GM18868 (cell line): ENCODE results near the gene C11orf16.
"Not testable (repeated sequence)": the region's sequence is repeated elsewhere in the genome, so short reads cannot be mapped to it uniquely, and the experiment has no call there.

ENCODE experiments used
- ATAC-seq: cut with Tn5 transposase; IDR thresholded peaks from one replicate; pipeline ENCODE4 v1.9.1; 2021; ENCODE audit warnings: mild to moderate bottlenecking, moderate library complexity; ENCODE audit not compliant: unreplicated experiment

Gene C11orf16, protein sequence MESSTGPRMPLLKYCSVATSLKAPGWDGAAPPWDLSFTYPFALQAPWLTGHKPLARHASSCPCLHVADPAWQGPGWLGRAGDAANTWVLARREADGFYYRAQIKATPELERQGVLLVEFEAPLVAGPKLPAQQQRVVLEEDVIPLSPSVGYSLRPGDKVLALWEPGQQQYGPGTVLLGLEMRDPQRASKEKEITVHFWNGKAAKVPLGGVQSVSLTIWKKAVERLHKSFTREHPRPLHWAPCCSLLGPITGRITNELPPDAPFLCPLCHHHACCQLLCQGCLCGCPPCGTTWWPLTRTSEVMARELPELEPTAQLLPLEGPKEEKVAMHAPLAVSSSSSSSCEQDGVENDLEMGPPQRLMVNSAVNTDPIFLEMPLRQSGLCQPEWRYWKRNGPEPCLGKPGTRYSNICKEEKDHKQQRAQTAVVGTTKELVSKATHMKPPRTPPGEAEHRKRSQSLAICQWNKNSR

DNA sequence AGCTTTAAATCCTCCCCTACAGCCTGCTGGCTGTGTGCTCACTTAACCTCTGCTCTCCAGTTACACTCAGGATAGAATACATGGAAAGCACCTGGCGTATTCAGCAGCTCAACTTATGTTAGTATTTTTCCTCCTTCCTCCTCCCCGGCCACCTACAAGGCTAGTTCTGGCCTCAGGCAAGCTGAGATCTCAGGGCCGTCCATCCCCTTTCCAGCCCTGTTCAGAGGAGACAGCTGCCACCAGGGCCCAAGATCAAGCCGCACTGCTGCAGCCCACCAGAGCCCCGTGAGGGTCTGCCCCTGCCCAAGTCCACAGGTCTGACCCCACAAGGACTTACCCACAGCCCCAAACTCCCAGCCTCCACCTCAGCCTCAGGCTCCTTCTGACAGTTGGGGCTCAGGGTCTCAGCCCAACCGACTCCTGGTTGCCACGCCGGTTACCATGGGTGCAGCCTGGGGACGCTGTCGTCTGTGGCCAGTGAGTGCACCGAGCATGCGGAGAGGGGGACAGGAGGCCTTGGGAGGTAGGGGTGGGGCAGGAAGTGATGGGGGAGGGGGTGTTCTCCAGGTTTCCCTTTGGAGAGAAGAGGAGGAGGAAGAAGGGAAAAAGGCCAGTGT is at the start of gene C11orf16:
TSS of gene C11orf16 (minus strand) at position 384 of the 617 bp plus-strand sequence. CDS start 639 bp downstream, outside the sequence.
- ATAC-seq, result no peak

DNA sequence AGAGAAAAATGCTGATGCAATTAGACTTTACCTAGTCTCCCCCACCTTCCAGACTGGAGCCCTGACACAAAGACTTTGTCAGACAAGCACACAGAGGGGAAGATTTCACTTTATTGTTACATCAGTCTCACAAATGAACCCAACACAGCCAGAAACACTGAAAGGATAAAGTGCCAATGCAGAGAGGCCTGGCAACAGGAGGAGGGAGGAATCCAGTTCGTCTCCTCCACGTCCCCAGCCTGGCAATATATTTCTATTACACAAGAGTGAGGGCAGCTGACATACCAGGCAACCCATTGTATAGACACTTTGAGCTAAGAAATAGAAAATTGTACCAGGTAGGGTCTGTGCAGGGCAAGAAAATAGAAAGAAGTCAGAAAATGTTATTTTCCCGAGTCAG is 47.7 kb upstream of the C11orf16 start:
- ATAC-seq, result no peak

DNA sequence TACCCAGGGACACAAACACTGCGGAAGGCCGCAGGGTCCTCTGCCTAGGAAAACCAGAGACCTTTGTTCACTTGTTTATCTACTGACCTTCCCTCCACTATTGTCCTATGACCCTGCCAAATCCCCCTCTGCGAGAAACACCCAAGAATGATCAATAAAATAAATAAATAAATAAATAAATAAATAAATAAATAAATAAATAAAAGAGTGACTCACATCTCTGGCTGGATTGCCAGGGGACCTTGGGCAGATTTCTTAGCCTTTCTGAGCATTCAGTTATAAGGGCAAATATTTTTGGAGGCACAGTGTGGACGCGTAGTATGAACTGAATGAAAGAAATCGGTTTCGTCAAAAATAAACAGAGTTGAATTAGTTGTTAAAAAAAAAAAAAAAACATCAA is 46.6 kb upstream of the C11orf16 start:
- not testable (repeated sequence) for ATAC-seq

DNA sequence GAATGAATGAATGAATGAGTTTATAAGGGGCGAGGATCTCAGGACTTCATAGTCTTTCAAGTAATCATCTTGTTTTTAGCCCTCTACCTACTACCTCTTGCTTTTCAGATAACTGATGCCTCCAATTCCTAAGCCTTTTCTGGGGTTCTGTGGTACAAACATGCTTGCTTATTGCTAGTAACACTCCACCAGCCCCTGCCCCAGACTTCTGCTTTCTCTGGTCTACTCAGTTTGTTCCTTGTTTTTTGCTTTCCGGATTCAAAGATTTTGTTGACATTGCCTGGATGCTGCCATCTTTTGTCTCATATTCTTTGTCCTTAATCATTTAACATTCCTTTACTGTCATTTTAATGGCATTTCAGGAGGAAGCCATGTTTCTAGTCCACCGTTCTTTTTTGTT is 40.4 kb upstream of the C11orf16 start:
- ATAC-seq, result no peak

DNA sequence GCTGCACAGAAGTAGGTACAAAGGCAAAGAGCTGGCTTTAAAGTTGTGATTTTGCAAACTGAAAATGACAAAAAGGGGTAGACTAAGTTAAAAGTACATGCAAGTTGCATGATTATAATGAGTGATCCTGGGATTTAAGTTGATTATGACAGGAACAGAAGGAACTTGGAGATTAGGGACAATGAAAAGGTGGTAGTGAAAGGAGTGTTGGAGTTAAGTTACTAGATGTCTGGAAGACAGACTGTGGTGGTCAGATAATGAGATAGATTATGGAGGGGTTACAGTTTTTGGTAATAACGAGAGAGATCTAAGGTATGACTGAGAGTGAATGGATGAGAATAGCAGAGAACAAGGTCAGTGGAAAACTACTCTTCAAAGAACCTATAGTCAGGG is 39.2 kb upstream of the C11orf16 start:
- ATAC-seq, result no peak

DNA sequence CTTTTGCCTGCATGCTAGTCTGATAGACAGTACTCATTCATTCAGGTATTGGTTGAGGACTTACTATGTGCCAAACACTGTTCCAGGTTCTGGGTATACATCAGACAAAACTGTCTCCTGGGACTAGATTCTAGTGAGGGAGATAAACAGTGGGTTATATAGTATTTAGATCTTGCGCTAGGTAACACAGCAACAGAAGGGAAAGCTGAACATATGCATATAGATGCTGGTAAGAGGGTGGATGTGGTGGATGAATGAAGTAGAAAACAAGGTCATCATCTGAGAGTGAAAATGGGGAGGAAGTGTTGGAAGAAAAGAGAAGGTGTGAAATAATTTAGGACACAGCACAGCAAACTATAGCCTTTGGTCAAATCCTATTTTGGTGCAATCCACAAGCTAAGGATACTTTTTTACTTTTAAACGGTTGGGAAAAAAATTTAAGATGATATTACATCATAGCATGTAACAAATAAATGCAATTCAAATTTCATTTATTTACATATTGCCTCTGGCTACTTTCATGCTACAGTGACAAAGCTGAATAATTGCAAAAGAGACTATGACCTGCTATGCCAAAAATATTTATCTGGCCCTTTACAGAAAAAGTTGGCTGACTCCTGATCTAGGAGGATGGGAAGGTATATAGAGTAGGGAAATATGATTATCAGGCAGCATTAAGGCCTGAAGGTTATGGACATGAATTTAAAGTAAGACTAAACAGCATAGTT is 38.6 kb upstream of the C11orf16 start:
- ATAC-seq, result no peak

DNA sequence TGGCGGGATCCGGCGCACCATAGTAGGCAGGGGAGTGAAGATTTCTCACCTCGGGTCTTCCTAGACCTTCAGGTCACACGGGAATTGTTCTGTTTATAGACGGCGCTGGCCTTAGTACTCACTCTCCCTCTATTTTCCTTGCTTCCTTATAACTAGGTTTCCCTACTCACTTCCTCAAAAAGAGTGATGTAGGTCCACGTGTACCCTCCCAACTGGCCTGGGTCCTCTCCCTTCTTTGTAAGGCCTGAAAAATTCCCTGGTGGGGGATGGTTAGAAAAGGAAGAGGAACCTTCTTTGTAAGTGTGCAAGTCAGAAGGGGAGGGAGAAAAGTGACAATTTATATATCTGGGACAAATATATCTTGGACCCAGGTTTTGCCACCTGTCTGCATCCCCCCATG is 34.4 kb upstream of the C11orf16 start:
- ATAC-seq, result no peak

DNA sequence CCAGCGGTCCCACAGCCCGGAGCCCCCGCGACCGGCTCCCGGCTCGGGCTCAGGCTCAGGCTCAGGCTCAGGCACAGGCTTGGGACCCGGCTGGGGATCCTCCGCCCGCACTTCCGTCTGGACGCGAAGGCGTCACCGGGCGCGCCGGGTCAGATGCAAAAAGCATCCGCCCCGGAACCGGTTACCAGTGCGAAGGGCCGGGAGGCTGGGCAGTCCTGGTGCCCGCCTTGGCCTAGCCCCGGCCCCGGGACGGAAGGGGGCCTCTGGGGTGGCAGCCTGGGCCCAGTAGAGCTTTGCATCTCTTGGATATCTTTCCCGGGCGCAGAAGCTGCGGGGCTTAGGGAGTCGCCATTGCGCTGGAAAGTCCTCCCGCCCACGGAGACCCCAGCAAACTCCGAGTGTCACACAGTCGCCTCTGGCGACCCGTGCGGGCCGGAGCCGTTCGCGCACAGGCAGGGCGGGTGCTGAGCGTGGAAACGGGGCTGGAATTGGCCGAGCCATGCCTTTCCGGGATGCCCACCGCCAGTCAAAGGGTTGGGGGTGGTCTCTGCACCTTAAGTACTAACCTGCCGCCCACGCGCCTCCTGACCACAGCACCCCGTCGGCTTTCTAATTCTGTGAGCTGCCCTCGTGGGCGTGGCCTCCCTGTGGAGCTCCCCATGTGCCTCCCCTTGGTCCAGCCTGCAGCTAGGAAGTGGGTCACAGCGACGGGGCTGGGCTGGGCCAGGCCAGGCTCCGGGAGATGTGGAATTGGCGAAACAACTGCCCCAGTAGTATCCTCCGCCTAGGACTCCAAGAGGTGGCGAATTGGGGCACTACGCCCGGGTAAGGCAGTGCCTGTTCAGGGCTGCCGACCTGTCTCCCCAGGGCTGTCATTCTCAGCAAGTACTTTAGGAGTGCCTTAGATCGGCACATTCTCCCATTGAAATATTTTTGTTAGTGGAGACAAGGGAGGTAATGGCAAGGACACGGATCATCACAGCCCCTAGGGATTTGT is 31.9 kb upstream of the C11orf16 start, which contains the start of gene TMEM9B:
TSS of gene TMEM9B (minus strand) at position 119 of the 997 bp plus-strand sequence. CDS start 129 bp downstream, outside the sequence.
- ATAC-seq, result peak; percentile 82

DNA sequence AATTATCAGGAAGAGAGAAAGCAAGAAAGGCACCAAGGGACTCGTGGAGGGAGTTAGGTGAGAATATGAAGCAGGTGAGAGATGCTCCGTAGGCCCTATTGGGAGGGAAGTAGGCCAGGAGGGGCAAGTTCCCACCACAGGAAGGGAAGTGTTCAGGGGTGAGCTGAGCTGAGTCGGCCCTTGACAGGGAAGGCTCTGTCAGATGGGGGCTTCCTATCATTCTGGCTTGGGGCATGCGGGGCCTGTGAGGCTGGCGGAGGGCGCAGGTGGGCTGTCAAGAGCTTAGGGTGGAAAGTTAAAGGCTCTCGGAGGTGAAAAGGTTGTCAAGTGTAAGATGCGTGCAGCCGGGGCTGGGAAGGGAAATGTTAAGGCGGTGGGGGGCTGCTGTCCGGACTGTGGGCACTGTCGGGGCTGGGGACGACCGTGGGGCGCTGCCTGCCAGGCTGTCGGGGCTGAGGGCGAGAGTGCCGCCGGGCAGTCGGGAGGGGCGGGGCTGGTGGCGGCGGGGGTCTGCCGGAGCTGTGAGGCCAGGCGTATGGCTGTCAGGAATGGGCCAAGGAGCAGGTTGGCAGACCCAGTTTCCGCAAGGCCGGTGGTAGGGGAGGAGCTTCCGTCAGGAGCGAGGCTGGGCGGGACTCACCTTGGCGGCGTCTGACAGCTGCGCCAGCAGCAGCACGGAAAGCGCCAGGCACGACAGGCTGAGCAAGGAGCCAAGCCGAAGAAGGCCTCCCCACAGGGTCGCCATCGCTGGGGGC is 31.0 kb upstream of the C11orf16 start:
- ATAC-seq, result peak; percentile 64

DNA sequence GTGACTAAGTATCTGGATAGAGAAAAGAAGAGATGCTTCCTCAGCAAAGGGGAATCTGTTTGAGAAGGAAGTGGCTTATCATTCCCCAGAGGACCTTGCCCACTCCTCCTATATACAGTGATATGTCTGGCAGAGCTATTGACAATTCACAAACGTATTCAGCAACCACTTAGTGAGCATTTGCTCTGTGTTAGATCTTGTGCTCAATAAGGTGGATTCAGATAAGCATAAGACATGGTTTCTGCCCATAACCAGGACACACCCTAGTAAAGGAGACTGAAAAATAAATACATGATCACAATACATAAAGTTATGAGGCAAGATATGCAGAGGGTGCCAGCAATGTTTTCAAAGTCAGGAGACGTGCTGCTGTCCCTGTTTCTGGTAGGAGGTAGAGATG is 30.1 kb upstream of the C11orf16 start:
- no peak for ATAC-seq

DNA sequence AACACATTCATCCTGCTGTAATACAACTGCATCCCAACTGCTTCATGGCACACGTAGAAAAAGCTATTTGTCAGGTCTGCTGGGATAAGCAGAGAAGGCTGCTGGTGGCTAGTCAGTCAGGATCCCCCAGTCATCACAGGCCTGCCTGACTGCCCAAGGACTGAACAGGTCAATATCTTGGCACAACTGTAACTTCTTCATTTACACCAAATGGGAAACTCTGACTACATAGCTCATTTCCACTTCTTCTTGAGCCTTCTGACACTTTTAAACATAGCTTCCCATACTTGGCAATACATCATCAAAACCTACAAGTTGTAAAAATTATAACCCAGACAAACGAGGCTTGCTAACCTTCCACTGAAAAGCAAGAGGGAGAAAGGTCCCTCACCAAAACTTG is 28.7 kb upstream of the C11orf16 start:
- ATAC-seq, result no peak

DNA sequence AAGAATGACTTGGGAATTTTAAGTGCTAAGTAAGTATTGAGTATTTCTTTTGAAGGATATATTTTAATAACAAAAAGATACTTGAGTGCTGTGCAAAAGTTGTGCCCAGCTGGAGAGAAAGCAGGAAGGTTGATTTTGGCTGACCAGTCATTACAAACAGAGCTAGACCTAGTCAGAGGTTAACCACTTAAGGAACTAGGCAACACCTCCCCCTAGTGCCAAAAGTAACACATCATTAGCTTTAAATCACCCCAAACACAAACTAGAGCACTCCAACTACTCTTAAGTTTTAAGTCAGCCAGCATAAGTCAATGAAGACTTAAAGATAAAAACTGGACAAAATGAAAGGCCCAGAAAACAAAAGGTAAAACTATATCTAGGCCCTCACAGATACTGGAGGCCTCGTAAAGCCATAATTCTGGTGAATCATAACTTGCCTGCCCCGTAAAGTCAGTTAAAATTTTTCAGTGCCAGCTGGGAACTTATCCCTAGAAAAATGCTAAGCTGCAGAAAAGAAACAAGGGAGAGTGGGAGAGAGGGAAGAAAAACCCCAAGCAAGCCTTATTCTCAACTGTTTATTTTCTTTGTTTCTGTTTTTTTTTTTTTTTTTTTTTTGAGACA is 26.9 kb upstream of the C11orf16 start:
- ATAC-seq, result peak; percentile 40

DNA sequence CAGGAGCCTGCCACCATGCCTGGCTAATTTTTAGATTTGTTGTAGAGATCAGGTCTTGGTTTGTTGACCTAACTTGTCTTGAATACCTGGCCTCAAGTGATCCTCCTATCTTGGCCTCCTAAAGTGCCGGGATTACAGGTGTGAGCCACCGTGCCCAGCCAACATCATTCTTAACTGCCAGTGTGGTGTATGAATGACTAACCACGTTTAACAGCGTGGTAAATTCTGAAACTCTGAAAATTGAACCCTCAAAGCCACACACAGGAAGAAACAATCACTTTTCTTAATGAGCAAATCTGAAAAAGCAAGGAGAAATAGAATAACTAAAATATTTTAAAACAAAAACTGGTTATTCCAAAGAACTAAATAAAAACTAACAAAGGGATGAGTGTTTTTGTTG is 24.1 kb upstream of the C11orf16 start:
- ATAC-seq, result no peak

DNA sequence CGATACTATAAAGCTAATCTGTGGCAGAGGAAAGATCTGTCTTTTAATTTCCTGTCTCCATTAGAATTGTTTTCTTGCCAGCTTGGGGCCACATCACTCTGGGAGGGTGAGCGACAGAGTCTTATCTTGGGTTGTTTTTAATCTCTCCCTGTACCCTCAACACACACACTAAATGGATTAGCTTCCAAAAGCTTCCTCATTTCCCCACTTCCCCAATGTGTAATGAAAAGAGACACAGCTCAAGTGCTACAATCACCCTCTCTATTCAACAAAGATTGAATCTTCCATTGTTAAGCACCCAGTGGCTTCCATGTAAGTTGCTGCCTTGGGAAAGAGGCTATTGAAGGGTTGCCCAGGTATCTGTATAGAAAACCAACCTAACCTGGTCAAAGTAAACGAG is 16.1 kb upstream of the C11orf16 start:
- ATAC-seq, result no peak

DNA sequence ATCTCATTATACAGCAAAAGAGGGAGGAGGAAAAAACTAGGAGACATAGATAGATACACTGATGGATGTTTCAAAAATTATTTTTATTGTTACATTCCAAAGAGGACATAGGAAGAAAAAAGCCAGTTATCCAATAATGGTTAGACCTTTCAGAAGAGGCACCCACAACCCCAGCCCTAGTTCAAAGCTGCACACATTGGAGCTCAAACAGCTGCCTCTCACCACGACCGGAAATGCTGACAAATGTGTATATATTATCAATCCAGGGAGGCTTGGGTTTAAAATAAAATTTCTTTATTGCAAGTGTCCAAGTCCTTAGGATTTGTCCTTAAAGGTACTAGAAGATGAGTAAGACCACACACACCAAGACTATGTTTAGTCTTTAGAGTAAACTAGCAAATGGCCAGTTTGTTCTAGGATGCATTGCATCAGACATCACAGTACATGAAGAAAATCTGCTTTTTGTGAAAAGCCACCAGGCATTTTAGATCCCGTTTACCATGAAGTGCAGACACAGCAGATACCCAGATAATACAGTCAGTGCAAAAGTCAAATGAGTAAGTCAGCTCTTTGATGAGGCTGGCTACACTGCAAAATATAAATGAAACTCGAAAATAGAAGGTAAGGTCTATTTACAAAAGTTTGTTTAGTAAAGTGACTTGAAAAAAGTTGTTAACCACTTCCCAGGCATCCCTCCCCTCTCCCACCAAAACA is 14.6 kb upstream of the C11orf16 start:
- no peak for ATAC-seq

DNA sequence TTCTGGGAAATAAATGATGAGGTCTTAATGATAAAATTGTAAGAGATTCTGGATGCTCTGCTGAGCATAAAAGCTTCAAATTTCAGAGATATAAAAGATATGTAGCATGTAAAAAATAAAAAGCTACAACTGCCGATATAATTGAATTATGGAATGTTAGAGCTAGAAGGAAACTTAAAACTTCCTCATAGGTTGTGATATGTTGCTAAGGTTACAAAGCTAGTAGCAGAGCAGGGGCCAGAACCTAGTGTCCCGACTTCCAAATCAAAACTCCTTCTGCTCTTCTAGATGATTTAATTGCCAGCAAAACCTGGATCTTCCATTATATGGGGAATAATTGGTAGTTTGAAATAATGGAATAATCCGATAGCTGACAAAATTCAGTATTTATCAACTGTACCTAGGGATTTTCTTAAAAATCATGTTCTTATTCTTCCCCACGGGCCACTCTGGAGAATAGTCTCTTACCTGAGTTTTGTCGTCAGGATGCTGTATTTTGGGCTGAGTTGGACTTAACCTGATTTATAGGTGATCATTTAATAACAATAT is 9.8 kb upstream of the C11orf16 start, which contains the start of gene ASCL3:
TSS of gene ASCL3 (minus strand) at position 499 of the 549 bp plus-strand sequence. CDS start 4,855 bp downstream, outside the sequence.
- ATAC-seq, result no peak

DNA sequence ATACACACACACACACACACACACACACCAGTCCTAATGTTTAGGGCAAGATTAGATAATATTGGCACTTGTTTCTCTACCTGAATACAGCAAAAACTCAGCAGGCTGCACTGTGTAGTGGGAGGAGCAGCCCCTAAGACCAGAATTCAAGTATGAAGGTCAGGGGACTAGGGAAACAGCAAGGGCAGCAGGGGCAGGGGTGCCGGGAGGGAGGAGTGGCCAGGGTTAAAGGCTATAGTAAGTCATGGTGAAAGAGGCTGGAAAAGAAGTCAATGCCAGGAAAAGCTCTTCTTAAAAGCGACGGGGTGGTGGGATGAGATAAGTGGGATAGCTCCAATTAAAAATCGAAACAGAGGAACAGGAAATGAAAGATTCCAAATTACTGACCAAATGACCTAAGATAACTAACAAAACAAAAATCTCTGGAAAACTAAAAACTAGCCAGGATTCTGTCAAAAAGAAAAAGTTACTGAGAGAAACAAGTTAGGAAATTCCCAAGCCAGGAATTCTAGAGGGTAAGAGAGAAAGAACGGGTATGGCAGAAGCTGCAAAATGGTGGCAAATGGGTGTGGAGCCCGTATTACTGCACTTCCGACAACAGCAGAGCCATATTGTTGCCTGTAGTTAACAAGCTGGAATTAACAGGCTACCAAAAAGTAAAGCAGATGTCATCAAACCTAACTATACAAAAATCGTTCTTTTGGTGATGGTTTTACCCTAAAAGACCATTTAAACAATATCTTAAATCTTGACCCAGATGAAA is 8.8 kb upstream of the C11orf16 start:
- no peak for ATAC-seq
